Activated CD4-positive, alpha-beta T cell treated with anti-CD3 and anti-CD28 coated beads, Interleukin-2, Interleukin-6, amounts not matched to agents 100 ng/mL and 50 ng/mL, durations not matched to agents 16 hours and 8 hours (primary cell): ENCODE data around the gene KCNH1.

Experiments used
- DNase-seq: peaks from one replicate; pipeline ENCODE4 v3.0.0-alpha.2; 2020

Gene KCNH1

GRCh38 chr1:210853276-210853675 lies 280.7 kb downstream of the KCNH1 start:
- no peak for DNase-seq

- no peak for DNase-seq
Observed at GRCh38 chr1:210850556-210850955, 283.4 kb downstream of the KCNH1 start.

GRCh38 chr1:210848474-210848873 lies 285.5 kb downstream of the KCNH1 start:
- no peak for DNase-seq

- DNase-seq = no peak
Observed at GRCh38 chr1:210841926-210842625, 291.9 kb downstream of the KCNH1 start.

- DNase-seq = no peak
Observed at GRCh38 chr1:210830034-210831028, 303.6 kb downstream of the KCNH1 start.

- no peak for DNase-seq
Observed at GRCh38 chr1:210828996-210829596, 304.9 kb downstream of the KCNH1 start.

GRCh38 chr1:210827481-210827880 lies 306.5 kb downstream of the KCNH1 start:
- DNase-seq = no peak

GRCh38 chr1:210826686-210827085 lies 307.3 kb downstream of the KCNH1 start:
- DNase-seq = no peak

GRCh38 chr1:210822932-210823331 lies 311.0 kb downstream of the KCNH1 start:
- DNase-seq = no peak

GRCh38 chr1:210822241-210822640 lies 311.7 kb downstream of the KCNH1 start:
- no peak for DNase-seq

- DNase-seq = no peak
Observed at GRCh38 chr1:210821615-210822014, 312.3 kb downstream of the KCNH1 start.

GRCh38 chr1:210819266-210819665 lies 314.7 kb downstream of the KCNH1 start:
- no peak for DNase-seq

GRCh38 chr1:210817385-210818275 lies 316.3 kb downstream of the KCNH1 start:
- DNase-seq = no peak

- DNase-seq = no peak
Observed at GRCh38 chr1:210815641-210816550, 318.1 kb downstream of the KCNH1 start.

GRCh38 chr1:210814382-210815123 lies 319.4 kb downstream of the KCNH1 start:
- no peak for DNase-seq

- DNase-seq = no peak
Observed at GRCh38 chr1:210801501-210801900, 332.4 kb downstream of the KCNH1 start.

GRCh38 chr1:210800756-210801155 lies 333.2 kb downstream of the KCNH1 start:
- no peak for DNase-seq

GRCh38 chr1:210800301-210800700 lies 333.6 kb downstream of the KCNH1 start:
- no peak for DNase-seq

- no peak for DNase-seq
Observed at GRCh38 chr1:210797422-210797821, 336.5 kb downstream of the KCNH1 start.

- no peak for DNase-seq
Observed at GRCh38 chr1:210796421-210796820, 337.5 kb downstream of the KCNH1 start.

GRCh38 chr1:210794445-210794844 lies 339.5 kb downstream of the KCNH1 start:
- DNase-seq = no peak
